Fibroblast of upper back skin (primary cell): ENCODE results near the gene UTY.
"Not testable (repeated sequence)": the region's sequence is repeated elsewhere in the genome, so short reads cannot be mapped to it uniquely, and the experiment has no call there.

ENCODE experiments used
- DNase-seq: peaks from one replicate; pipeline ENCODE4 v3.0.0-alpha.2; 2013

Gene UTY

GRCh38 chrY:13296176-13296890 lies 183.5 kb downstream of the UTY start:
- no peak for DNase-seq

- DNase-seq, result no peak
Measured at GRCh38 chrY:13295026-13295425, 184.8 kb downstream of the UTY start.

DNA sequence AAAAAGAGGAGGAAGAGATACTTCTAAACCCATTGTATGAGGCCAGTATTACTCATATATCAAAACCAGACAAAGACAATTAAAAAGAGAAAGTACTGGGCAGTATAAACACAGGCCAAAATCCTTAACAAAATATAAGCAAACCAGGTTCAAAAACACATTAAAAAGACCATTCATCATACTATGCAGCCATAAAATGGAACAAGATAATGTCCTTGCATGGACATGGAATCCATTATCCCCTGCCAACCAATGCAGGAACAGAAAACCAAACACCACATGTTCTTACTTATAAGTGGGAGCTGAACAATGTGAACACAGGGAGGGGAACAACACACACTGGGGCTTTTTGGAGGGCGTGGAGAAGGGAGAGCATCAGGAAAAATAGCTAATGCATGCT lies 188.6 kb downstream of the UTY start:
- peak; percentile 9 for DNase-seq

DNA sequence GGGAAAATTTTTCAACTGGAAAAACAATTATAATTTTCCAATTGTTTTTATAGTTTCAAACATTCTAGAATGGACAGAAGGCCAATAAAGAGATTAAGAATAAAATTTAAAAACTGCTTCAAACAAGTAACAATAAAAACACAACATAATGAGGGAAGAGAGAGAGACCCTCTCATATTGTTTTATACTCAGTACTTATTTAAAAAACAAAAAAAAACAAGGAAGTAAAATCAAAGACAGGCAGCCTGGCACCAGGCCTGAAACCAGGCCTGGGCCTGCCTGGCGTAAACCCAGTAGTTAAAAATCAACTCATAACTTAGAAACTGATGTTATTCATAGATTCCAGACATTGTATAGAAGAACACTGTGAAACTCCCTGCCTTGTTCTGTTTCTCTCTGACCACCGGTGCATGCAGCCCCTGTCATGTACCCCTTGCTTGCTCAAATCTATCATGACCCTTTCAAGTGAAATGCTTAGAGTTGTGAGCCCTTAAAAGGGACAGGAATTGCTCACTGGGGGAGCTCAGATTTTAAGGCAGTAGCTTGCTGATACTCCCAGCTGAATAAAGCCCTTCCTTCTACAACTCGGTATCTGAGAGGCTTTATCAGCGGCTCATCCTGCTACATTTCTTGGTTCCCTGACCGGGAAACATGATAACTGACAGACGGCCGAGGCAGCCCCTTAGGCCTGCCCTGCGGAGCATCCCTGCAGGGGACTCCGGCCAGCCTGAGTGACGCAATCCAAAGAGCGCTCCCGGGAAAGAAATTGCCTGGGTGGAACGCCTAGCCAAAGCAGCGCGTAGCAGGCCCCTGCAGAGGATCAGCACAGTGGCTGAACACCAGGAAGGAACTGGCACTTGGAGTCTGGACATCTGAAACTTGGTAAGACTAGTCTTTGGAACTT lies 197.4 kb downstream of the UTY start:
- peak; percentile 23 for DNase-seq

- DNase-seq, result no peak
Measured at GRCh38 chrY:13279561-13279960, 200.3 kb downstream of the UTY start.

DNA sequence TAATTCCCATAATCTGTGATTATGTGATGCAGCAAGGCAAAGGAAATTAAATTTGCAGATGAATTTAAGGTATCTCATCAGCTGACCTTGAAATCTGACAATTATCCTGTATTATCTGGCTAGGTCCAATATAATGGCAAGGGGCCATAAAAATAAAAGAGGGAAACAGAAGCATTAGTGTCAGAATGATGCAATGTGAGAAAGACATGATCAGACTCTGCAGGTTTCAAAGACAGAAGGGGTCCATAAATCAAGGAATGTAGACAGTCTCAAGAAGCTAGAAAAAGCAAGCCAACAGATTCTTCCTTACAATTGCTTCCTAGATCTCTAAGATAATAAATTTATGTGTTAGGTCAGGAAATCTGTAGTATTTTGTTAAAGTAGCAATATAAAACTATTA lies 208.1 kb downstream of the UTY start:
- DNase-seq, result no peak

GRCh38 chrY:13253941-13254440 lies 225.8 kb downstream of the UTY start:
- DNase-seq, result not testable (repeated sequence)

- DNase-seq, result no peak
Measured at GRCh38 chrY:13250421-13250820, 229.4 kb downstream of the UTY start.

GRCh38 chrY:13243716-13244115 lies 236.1 kb downstream of the UTY start:
- DNase-seq, result no peak

DNA sequence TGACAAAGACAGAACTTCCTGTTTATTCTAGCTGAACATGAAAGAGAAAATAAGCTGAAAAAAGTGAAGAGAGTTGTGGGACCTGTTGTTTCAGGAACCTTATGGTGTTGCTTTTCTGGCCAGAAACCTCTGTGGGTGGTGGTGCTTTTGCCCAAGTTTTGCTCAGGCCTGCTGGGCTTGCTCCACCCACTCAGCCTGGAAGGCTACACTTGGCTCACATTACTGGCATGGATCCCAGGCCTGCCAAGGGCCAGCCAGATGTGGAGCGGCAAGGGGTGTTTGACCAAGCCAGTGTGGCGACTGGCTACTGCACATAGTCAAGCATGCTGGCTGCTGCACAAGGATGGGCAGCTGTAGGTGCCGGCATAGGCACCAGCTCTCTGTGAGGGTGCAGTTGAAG lies 245.9 kb downstream of the UTY start:
- peak; percentile 4 for DNase-seq

DNA sequence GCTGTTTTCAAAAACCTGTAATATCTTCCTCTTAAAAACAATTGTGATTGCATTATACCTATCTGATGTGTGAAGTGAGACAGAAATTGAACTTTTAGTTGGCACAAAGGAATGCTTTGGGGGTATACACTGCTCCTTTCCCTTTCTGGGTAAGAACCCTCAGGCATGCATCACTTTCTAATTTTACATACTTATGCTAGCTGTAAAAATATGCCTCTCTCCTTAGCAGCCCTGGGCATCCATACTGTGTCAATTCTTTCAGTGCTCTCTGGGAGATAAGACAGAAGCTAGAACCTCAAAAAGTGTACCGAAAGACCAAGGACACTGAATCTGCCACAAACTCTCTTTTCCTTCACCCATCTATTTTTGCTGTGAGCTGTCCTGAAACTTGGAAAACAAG lies 246.7 kb downstream of the UTY start:
- DNase-seq, result no peak

DNA sequence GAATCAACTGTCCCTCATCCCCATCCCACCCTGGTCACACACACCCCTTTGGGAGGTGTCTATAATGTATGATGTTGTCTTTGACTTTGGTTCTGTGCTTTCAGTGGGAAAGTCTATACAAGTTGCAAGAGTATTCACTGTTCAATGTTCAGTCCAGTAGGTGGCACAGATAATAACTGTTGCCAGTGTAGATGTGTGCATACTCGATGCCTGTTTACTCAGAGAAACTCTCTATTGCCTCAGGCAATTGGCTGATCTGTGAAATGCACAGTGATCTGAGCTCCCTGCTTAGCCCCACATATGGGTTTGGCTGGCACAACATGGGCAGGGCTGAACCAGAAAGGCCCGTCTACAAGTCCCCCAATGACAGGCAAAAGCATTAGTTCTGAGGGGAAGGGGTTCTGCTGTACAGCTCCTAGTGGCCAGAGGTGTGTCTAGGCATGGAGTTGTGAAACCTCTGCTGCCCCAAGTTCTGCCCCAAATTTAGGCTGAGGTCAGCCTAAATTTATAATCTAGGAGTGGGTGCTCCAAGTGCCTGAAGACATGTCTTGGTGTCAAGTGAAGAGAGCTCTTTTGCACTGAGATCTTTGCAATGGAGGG lies 252.4 kb downstream of the UTY start:
- no peak for DNase-seq

DNA sequence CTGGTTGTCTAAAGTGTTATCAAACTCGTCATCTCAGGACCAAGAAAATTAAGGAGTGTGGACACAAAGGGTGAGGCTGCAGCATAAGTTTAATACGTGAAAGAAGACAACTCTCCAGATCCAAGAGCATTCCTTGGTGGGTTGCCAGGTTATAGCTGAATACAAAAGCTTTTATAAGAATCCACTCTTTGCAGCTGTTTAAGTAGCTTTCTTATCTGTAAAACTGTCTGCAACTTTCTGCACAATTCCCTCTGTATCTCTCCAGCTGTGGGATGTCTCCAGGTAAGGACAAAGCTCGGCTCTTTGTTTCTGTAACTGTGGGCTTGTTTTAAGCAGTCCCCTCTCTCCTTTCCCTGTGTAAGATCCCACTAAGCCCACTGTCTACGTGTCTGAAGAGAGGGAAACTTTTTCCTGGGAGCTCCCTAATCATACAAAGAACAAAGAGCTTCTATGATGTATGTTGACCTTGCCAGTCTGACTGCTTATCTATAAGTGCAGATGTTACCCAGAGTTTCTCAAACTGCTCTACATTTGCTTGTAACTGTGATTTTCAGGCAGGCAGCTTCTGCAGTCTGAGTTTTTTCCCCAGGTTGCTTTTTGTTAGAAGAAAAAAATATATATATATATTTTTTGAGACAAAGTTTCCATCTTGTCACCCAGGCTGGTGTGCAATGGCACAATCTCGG lies 268.7 kb downstream of the UTY start:
- DNase-seq, result no peak

GRCh38 chrY:13205214-13205613 lies 274.6 kb downstream of the UTY start:
- no peak for DNase-seq
